HepG2 (cell line): ENCODE measurements around the gene ZFHX3.

Source experiments
- NKX3-1 ChIP-seq: sonication (generic); formaldehyde crosslinking; IDR thresholded peaks from 2 replicates; pipeline ENCODE4 v1.5.0; 2020; ENCODE audit warnings: missing genetic modification reagents
- NR2F2 ChIP-seq: IDR thresholded peaks from 2 replicates; pipeline ENCODE4 v1.6.1; 2012; ENCODE audit warnings: low read depth, inconsistent platforms, borderline replicate concordance

DNA sequence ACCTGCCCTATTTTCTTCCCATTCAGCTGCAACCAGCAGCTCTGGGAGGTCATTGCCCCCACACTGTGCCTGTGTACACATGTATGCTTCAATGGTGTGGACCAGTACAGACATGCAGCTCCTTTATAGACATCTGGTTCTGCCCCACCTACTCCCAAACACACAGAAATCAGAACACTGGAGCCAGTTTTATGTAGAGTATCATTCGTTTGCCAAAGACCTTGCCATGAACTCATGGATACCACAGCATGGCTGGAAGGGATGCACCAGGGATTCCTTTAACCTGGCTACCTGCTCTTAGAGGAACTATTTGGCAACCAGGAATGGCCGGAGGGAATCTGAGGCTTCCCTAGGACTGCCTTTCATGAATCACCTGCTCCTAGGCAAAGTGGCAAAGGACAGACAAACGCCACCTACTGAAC, 60.4 kb downstream of the ZFHX3 start:
- TF ChIP-seq NKX3-1 (no peak), NR2F2 (no peak)
